ENCODE results near the gene CACNA1C.

Gene CACNA1C

GRCh38 chr12:2190085-2190484, 137.3 kb downstream of the CACNA1C start:
- DNase-seq (ENCODE audit: insufficient read length, low spot score), result no peak
- no peak for FAIRE-seq
- TF ChIP-seq TAF1 (IDR thresholded peaks at IDR 0.05; ENCODE audit: low read depth, low read length) (no peak), POLR2AphosphoS5 (IDR thresholded peaks at IDR 0.05; ENCODE audit: low read depth, low read length) (no peak), POU2F2 (IDR thresholded peaks at IDR 0.05; ENCODE audit: low read depth, low read length) (no peak), SPI1 (IDR thresholded peaks at IDR 0.05; ENCODE audit: low read depth, low read length) (no peak), PAX5 (IDR thresholded peaks at IDR 0.05; ENCODE audit: insufficient read depth, low read length, severe bottlenecking) (no peak)

- DNase-seq (ENCODE audit: insufficient read length, low spot score) (no peak), FAIRE-seq (no peak)
- TF ChIP-seq PAX5 (IDR thresholded peaks at IDR 0.05; ENCODE audit: insufficient read depth, low read length, severe bottlenecking) (no peak), POLR2AphosphoS5 (IDR thresholded peaks at IDR 0.05; ENCODE audit: low read depth, low read length) (no peak), TAF1 (IDR thresholded peaks at IDR 0.05; ENCODE audit: low read depth, low read length) (no peak), POU2F2 (IDR thresholded peaks at IDR 0.05; ENCODE audit: low read depth, low read length) (no peak), POLR2A (IDR thresholded peaks at IDR 0.05; ENCODE audit: low read depth, low read length) (no peak), SPI1 (IDR thresholded peaks at IDR 0.05; ENCODE audit: low read depth, low read length) (no peak)
These were observed 138.2 kb downstream of the CACNA1C start for GRCh38 chr12:2190896-2191533.

- DNase-seq (ENCODE audit: insufficient read length, low spot score), result no peak
- no peak for TF ChIP-seq SPI1 (IDR thresholded peaks at IDR 0.05; ENCODE audit: low read depth, low read length)
- no peak for TF ChIP-seq POLR2A (IDR thresholded peaks at IDR 0.05; ENCODE audit: low read depth, low read length)
- peak; percentile 7; the same call in 1 of the 2 replicates for TF ChIP-seq POU2F2 (IDR thresholded peaks at IDR 0.05; ENCODE audit: low read depth, low read length)
- FAIRE-seq, result peak; percentile 41
These were observed 138.9 kb downstream of the CACNA1C start for GRCh38 chr12:2191534-2192153.

- TF ChIP-seq SPI1 (IDR thresholded peaks at IDR 0.05; ENCODE audit: low read depth, low read length) (no peak), PAX5 (IDR thresholded peaks at IDR 0.05; ENCODE audit: insufficient read depth, low read length, severe bottlenecking) (no peak), TAF1 (IDR thresholded peaks at IDR 0.05; ENCODE audit: low read depth, low read length) (no peak), POU2F2 (IDR thresholded peaks at IDR 0.05; ENCODE audit: low read depth, low read length) (no peak), POLR2A (IDR thresholded peaks at IDR 0.05; ENCODE audit: low read depth, low read length) (no peak)
- FAIRE-seq (no peak), DNase-seq (ENCODE audit: insufficient read length, low spot score) (no peak)
These were observed 139.4 kb downstream of the CACNA1C start for GRCh38 chr12:2192231-2192630.

- no peak for DNase-seq (ENCODE audit: insufficient read length, low spot score)
- FAIRE-seq, result no peak
- TF ChIP-seq TAF1 (IDR thresholded peaks at IDR 0.05; ENCODE audit: low read depth, low read length) (no peak), POLR2A (IDR thresholded peaks at IDR 0.05; ENCODE audit: low read depth, low read length) (no peak), SPI1 (IDR thresholded peaks at IDR 0.05; ENCODE audit: low read depth, low read length) (no peak), POLR2AphosphoS5 (IDR thresholded peaks at IDR 0.05; ENCODE audit: low read depth, low read length) (no peak), PAX5 (IDR thresholded peaks at IDR 0.05; ENCODE audit: insufficient read depth, low read length, severe bottlenecking) (no peak), POU2F2 (IDR thresholded peaks at IDR 0.05; ENCODE audit: low read depth, low read length) (no peak)
These were observed 141.3 kb downstream of the CACNA1C start for GRCh38 chr12:2194060-2194459.

GRCh38 chr12:2194571-2194970, 141.8 kb downstream of the CACNA1C start:
- DNase-seq (ENCODE audit: insufficient read length, low spot score) (no peak), FAIRE-seq (no peak)
- TF ChIP-seq POLR2A (IDR thresholded peaks at IDR 0.05; ENCODE audit: low read depth, low read length), result no peak
- no peak for TF ChIP-seq TAF1 (IDR thresholded peaks at IDR 0.05; ENCODE audit: low read depth, low read length)
- no peak for TF ChIP-seq POLR2AphosphoS5 (IDR thresholded peaks at IDR 0.05; ENCODE audit: low read depth, low read length)
- TF ChIP-seq PAX5 (IDR thresholded peaks at IDR 0.05; ENCODE audit: insufficient read depth, low read length, severe bottlenecking), result no peak
- no peak for TF ChIP-seq SPI1 (IDR thresholded peaks at IDR 0.05; ENCODE audit: low read depth, low read length)
- no peak for TF ChIP-seq POU2F2 (IDR thresholded peaks at IDR 0.05; ENCODE audit: low read depth, low read length)

GRCh38 chr12:2195085-2195484, 142.3 kb downstream of the CACNA1C start:
- no peak for TF ChIP-seq PAX5 (IDR thresholded peaks at IDR 0.05; ENCODE audit: insufficient read depth, low read length, severe bottlenecking)
- TF ChIP-seq POLR2AphosphoS5 (IDR thresholded peaks at IDR 0.05; ENCODE audit: low read depth, low read length), result no peak

GRCh38 chr12:2198005-2198501, 145.3 kb downstream of the CACNA1C start:
- no peak for DNase-seq (ENCODE audit: insufficient read length, low spot score)
- no peak for FAIRE-seq
- TF ChIP-seq TAF1 (IDR thresholded peaks at IDR 0.05; ENCODE audit: low read depth, low read length) (no peak), PAX5 (IDR thresholded peaks at IDR 0.05; ENCODE audit: insufficient read depth, low read length, severe bottlenecking) (no peak), POLR2A (IDR thresholded peaks at IDR 0.05; ENCODE audit: low read depth, low read length) (no peak), POLR2AphosphoS5 (IDR thresholded peaks at IDR 0.05; ENCODE audit: low read depth, low read length) (no peak), POU2F2 (IDR thresholded peaks at IDR 0.05; ENCODE audit: low read depth, low read length) (no peak), SPI1 (IDR thresholded peaks at IDR 0.05; ENCODE audit: low read depth, low read length) (no peak)

More at GRCh38 chr12:2195085-2195484, 142.3 kb downstream of the CACNA1C start:
- DNase-seq (ENCODE audit: insufficient read length, low spot score), result no peak
- FAIRE-seq, result no peak

- TF ChIP-seq PAX5 (IDR thresholded peaks at IDR 0.05; ENCODE audit: insufficient read depth, low read length, severe bottlenecking), result no peak
- no peak for TF ChIP-seq SPI1 (IDR thresholded peaks at IDR 0.05; ENCODE audit: low read depth, low read length)
- no peak for TF ChIP-seq POLR2AphosphoS5 (IDR thresholded peaks at IDR 0.05; ENCODE audit: low read depth, low read length)
- TF ChIP-seq POU2F2 (IDR thresholded peaks at IDR 0.05; ENCODE audit: low read depth, low read length), result no peak
- TF ChIP-seq POLR2A (IDR thresholded peaks at IDR 0.05; ENCODE audit: low read depth, low read length), result no peak
- no peak for TF ChIP-seq TAF1 (IDR thresholded peaks at IDR 0.05; ENCODE audit: low read depth, low read length)
- no peak for FAIRE-seq
- no peak for DNase-seq (ENCODE audit: insufficient read length, low spot score)
These were observed 145.8 kb downstream of the CACNA1C start for GRCh38 chr12:2198542-2198941.

GRCh38 chr12:2205996-2206395, 153.2 kb downstream of the CACNA1C start:
- TF ChIP-seq TAF1 (IDR thresholded peaks at IDR 0.05; ENCODE audit: low read depth, low read length) (no peak), PAX5 (IDR thresholded peaks at IDR 0.05; ENCODE audit: insufficient read depth, low read length, severe bottlenecking) (no peak), SPI1 (IDR thresholded peaks at IDR 0.05; ENCODE audit: low read depth, low read length) (no peak), POLR2AphosphoS5 (IDR thresholded peaks at IDR 0.05; ENCODE audit: low read depth, low read length) (no peak), POU2F2 (IDR thresholded peaks at IDR 0.05; ENCODE audit: low read depth, low read length) (no peak), POLR2A (IDR thresholded peaks at IDR 0.05; ENCODE audit: low read depth, low read length) (no peak)
- DNase-seq (ENCODE audit: insufficient read length, low spot score) (no peak), FAIRE-seq (no peak)

All from GM12891 (cell line).